ENCODE data around the gene TRAPPC14.

TRAPPC14 gene

GRCh38 chr7:100122067-100122466, 36.5 kb downstream of the TRAPPC14 start:
- in situ Hi-C loops (cut with HindIII; ENCODE audit: low sequenced_read_pairs) = no loop called here
- H3K4me3 ChIP-seq (ENCODE audit: low read depth, low read length) = no peak overlapping the region
- TF ChIP-seq CTCF (IDR thresholded peaks at IDR 0.05; ENCODE audit: low read depth, low read length) = no peak
- DNase-seq (ENCODE audit: low read depth, low spot score) = no peak

- peak overlapping the region; percentile 96 for H3K4me3 ChIP-seq (ENCODE audit: low read depth, low read length)
- in situ Hi-C loops (cut with HindIII; ENCODE audit: low sequenced_read_pairs) = no loop called here
- no peak for DNase-seq (ENCODE audit: low read depth, low spot score)
- TF ChIP-seq CTCF (IDR thresholded peaks at IDR 0.05; ENCODE audit: low read depth, low read length) = no peak
Observed at GRCh38 chr7:100120733-100121036, 37.8 kb downstream of the TRAPPC14 start.

- peak; percentile 67 for DNase-seq (ENCODE audit: low read depth, low spot score)
- in situ Hi-C loops (cut with HindIII; ENCODE audit: low sequenced_read_pairs) = no loop called here
- H3K4me3 ChIP-seq (ENCODE audit: low read depth, low read length) = peak overlapping the region; percentile 96
- no peak for TF ChIP-seq CTCF (IDR thresholded peaks at IDR 0.05; ENCODE audit: low read depth, low read length)
Observed at GRCh38 chr7:100119970-100120732, 38.4 kb downstream of the TRAPPC14 start.

GRCh38 chr7:100119072-100119969, 39.2 kb downstream of the TRAPPC14 start, which contains the start of the genes CNPY4 and TAF6:
TSS of gene CNPY4 (plus strand) at chr7:100119634. CDS start at chr7:100119745, 111 bp downstream.
TSS of gene TAF6 (minus strand) at chr7:100119358. CDS start at chr7:100114209, 5,149 bp downstream.
- H3K4me3 ChIP-seq (ENCODE audit: low read depth, low read length) = peak within 1 kb of the TSS; percentile 96
- no peak for TF ChIP-seq CTCF (IDR thresholded peaks at IDR 0.05; ENCODE audit: low read depth, low read length)
- in situ Hi-C loops (cut with HindIII; ENCODE audit: low sequenced_read_pairs) = no loop called here
- DNase-seq (ENCODE audit: low read depth, low spot score) = peak; percentile 97

- no peak for TF ChIP-seq CTCF (IDR thresholded peaks at IDR 0.05; ENCODE audit: low read depth, low read length)
- in situ Hi-C loops (cut with HindIII; ENCODE audit: low sequenced_read_pairs) = no loop called here
- no peak for DNase-seq (ENCODE audit: low read depth, low spot score)
- peak overlapping the region; percentile 96 for H3K4me3 ChIP-seq (ENCODE audit: low read depth, low read length)
Observed at GRCh38 chr7:100118388-100119071, 40.0 kb downstream of the TRAPPC14 start.

GRCh38 chr7:100115026-100115425, 43.5 kb downstream of the TRAPPC14 start:
- no peak for TF ChIP-seq CTCF (IDR thresholded peaks at IDR 0.05; ENCODE audit: low read depth, low read length)
- DNase-seq (ENCODE audit: low read depth, low spot score) = no peak
- in situ Hi-C loops (cut with HindIII; ENCODE audit: low sequenced_read_pairs) = no loop called here
- H3K4me3 ChIP-seq (ENCODE audit: low read depth, low read length) = no peak overlapping the region
